PFSK-1 (cell line): ENCODE results near the gene PPFIBP1.

ENCODE experiments used
- FOXP2 ChIP-seq: optimal IDR thresholded peaks from 2 replicates; pipeline ENCODE3; 2011; ENCODE audit warnings: borderline replicate concordance, control low read depth, inconsistent platforms; ENCODE audit not compliant: insufficient read depth; ENCODE audit errors: extremely low read length, extremely low read depth
- POLR2AphosphoS5 ChIP-seq: IDR thresholded peaks from 2 replicates; pipeline ENCODE4 v1.6.1; 2012; ENCODE audit warnings: low read depth, mild to moderate bottlenecking, control low read depth, low read length, moderate library complexity
- REST ChIP-seq, 2 experiments: IDR thresholded peaks; 2 replicates each; pipeline versions ENCODE4 v1.6.1 to v1.8.0; 2011 to 2012; ENCODE audit warnings: low read depth in 2 of 2, low read length in 2 of 2, control low read depth in 1 of 2, inconsistent platforms in 1 of 2, mild to moderate bottlenecking in 1 of 2, moderate library complexity in 1 of 2; ENCODE audit not compliant: insufficient read depth in 1 of 2
- SIN3A ChIP-seq: IDR thresholded peaks from 2 replicates; pipeline ENCODE4 v1.6.1; 2012; ENCODE audit warnings: mild to moderate bottlenecking, low read length, moderate library complexity, borderline replicate concordance; ENCODE audit not compliant: insufficient read depth
- TAF1 ChIP-seq: IDR thresholded peaks from 2 replicates; pipeline ENCODE4 v1.6.1; 2012; ENCODE audit warnings: low read length, control low read depth, borderline replicate concordance; ENCODE audit not compliant: insufficient read depth

Gene PPFIBP1

GRCh38 chr12:27608890-27609289 lies 84.9 kb downstream of the PPFIBP1 start:
- TF ChIP-seq POLR2AphosphoS5 = no peak
- TF ChIP-seq TAF1 = no peak
- TF ChIP-seq SIN3A = no peak
- no peak for TF ChIP-seq FOXP2

GRCh38 chr12:27610374-27610773 lies 86.4 kb downstream of the PPFIBP1 start:
- TF ChIP-seq TAF1 (no peak), SIN3A (no peak), REST (IDR thresholded peaks at IDR 0.05; ENCODE audit: insufficient read depth in 1 of 2, low read depth in 2 of 2, low read length in 2 of 2) (no peak), FOXP2 (no peak), POLR2AphosphoS5 (no peak)

GRCh38 chr12:27614386-27614785 lies 90.4 kb downstream of the PPFIBP1 start:
- TF ChIP-seq REST (IDR thresholded peaks at IDR 0.05; ENCODE audit: insufficient read depth in 1 of 2, low read depth in 2 of 2, low read length in 2 of 2) (no peak), SIN3A (no peak), POLR2AphosphoS5 (no peak), FOXP2 (no peak), TAF1 (no peak)

GRCh38 chr12:27614866-27615265 lies 90.9 kb downstream of the PPFIBP1 start:
- no peak for TF ChIP-seq REST (IDR thresholded peaks at IDR 0.05; ENCODE audit: insufficient read depth in 1 of 2, low read depth in 2 of 2, low read length in 2 of 2)
- TF ChIP-seq TAF1 = no peak
- TF ChIP-seq SIN3A = no peak
- TF ChIP-seq POLR2AphosphoS5 = no peak
- no peak for TF ChIP-seq FOXP2

- no peak for TF ChIP-seq SIN3A
- TF ChIP-seq POLR2AphosphoS5 = no peak
- TF ChIP-seq TAF1 = no peak
- TF ChIP-seq REST (IDR thresholded peaks at IDR 0.05; ENCODE audit: insufficient read depth in 1 of 2, low read depth in 2 of 2, low read length in 2 of 2) = no peak
- TF ChIP-seq FOXP2 = no peak
Observed at GRCh38 chr12:27615331-27615891, 91.4 kb downstream of the PPFIBP1 start.
